Endodermal cell (in vitro differentiated cells): Measurements from ENCODE around the gene ARHGAP33. TPM values are rescaled to one million over a fixed set of nuclear protein-coding genes. Genes with fewer than 3 reads are reported as not detected.
"Not testable (repeated sequence)": the region's sequence is repeated elsewhere in the genome, so short reads cannot be mapped to it uniquely, and the experiment has no call there.

ENCODE experiments used
- DNase-seq: peaks from one replicate; pipeline ENCODE4 v3.0.0-alpha.2; 2017
- H3K27ac ChIP-seq: 2 replicates; pipeline ENCODE4 v1.5.1; 2013; ENCODE audit warnings: mild to moderate bottlenecking, low read depth, low read length, moderate library complexity
- H3K27me3 ChIP-seq: 2 replicates; pipeline ENCODE4 v1.6.1; 2013; ENCODE audit warnings: mild to moderate bottlenecking, low read length, moderate library complexity; ENCODE audit not compliant: insufficient read depth, control insufficient read depth, poor library complexity, severe bottlenecking
- H3K36me3 ChIP-seq: 2 replicates; pipeline ENCODE4 v1.7.0; 2013; ENCODE audit warnings: mild to moderate bottlenecking, low read length, moderate library complexity; ENCODE audit not compliant: control insufficient read depth, insufficient read depth
- H3K4me1 ChIP-seq: one replicate; pipeline ENCODE4 v1.7.0; 2013; ENCODE audit warnings: low read length; ENCODE audit not compliant: control insufficient read depth, insufficient read depth
- H3K4me3 ChIP-seq: 2 replicates; pipeline ENCODE4 v1.5.1; 2013; ENCODE audit warnings: mild to moderate bottlenecking, low read length, moderate library complexity
- H3K9ac ChIP-seq: 2 replicates; pipeline ENCODE4 v1.6.1; 2013; ENCODE audit warnings: mild to moderate bottlenecking, low read length, moderate library complexity; ENCODE audit not compliant: poor library complexity, severe bottlenecking; ENCODE audit errors: extremely low read depth
- H3K9me3 ChIP-seq: 2 replicates; pipeline ENCODE4 v1.6.1; 2013; ENCODE audit warnings: mild to moderate bottlenecking, low read length, moderate library complexity; ENCODE audit not compliant: control insufficient read depth
- H3K27ac Mint-ChIP-seq: 2 replicates; pipeline ENCODE4 v1.8.0; 2020; ENCODE audit warnings: mixed read lengths
- H3K27me3 Mint-ChIP-seq: 2 replicates; pipeline ENCODE4 v1.8.0; 2021; ENCODE audit warnings: mild to moderate bottlenecking, mixed read lengths; ENCODE audit not compliant: insufficient read depth
- H3K36me3 Mint-ChIP-seq: 2 replicates; pipeline ENCODE4 v1.8.0; 2020; ENCODE audit warnings: low read depth, mixed read lengths
- H3K4me1 Mint-ChIP-seq: 2 replicates; pipeline ENCODE4 v1.8.0; 2020; ENCODE audit warnings: mixed read lengths
- H3K4me3 Mint-ChIP-seq: 2 replicates; pipeline ENCODE4 v1.8.0; 2020; ENCODE audit warnings: mild to moderate bottlenecking, moderate library complexity, mixed read lengths
- H3K9me3 Mint-ChIP-seq: 2 replicates; pipeline ENCODE4 v1.8.0; 2020; ENCODE audit warnings: mild to moderate bottlenecking, mixed read lengths
- CTCF ChIP-seq: fragments of 200-600 bp; sonication (generic); conservative IDR thresholded peaks from 2 replicates; pipeline ENCODE4 v1.5.0; 2021; ENCODE audit warnings: antibody characterized with exemption, mild to moderate bottlenecking
- WGBS, 2 experiments: methylation state at CpG; one replicate each; pipeline versions ENCODE4 v1.1.5 to v1.1.7; 2013; ENCODE audit warnings: missing lambda C conversion rate in 2 of 2, mixed read lengths in 1 of 2; ENCODE audit not compliant: insufficient coverage in 1 of 2, insufficient read length in 1 of 2; 5-methylcytosine and 5-hydroxymethylcytosine counted together
- total RNA-seq, 2 donors: library from RNA; stranded (reverse); fragmentation: NEBNext Ultra II Directional in 1 of 2; extraction: Animal tissue kit (Norgen Biotek cat#: 25700) in 1 of 2; gene quantifications; 2 replicates in 1 of 2; 3 replicates in 1 of 2; pipeline ENCODE4 v1.2.1, GENCODE V29; 2021

Gene ARHGAP33
- total RNA-seq, 2 donors from 2014 or later, result 12.7 to 15.0 TPM

- DNase-seq, result no peak
- no peak overlapping the region for H3K4me3 ChIP-seq
- H3K4me1 Mint-ChIP-seq, result peaks cover 4% of the 10 kb centered on the region
- no peak overlapping the region for H3K27ac Mint-ChIP-seq
- WGBS, 2 experiments, result 86 to 88% methylated on average over 6 to 8 of the region's 8 CpGs
- H3K27ac ChIP-seq, result no peak overlapping the region
- no peaks in the 10 kb centered on the region for H3K36me3 ChIP-seq
- no peak overlapping the region for H3K9ac ChIP-seq
- H3K9me3 ChIP-seq, result no peaks in the 10 kb centered on the region
- TF ChIP-seq CTCF, result no peak
- no peak overlapping the region for H3K4me3 Mint-ChIP-seq
- peaks cover 30% of the 10 kb centered on the region for H3K27me3 ChIP-seq
- H3K36me3 Mint-ChIP-seq, result no peaks in the 10 kb centered on the region
- peaks cover 24% of the 10 kb centered on the region for H3K27me3 Mint-ChIP-seq
- no peaks in the 10 kb centered on the region for H3K4me1 ChIP-seq
- H3K9me3 Mint-ChIP-seq, result no peaks in the 10 kb centered on the region
These were observed 17.5 kb downstream of the ARHGAP33 start for GRCh38 chr19:35792888-35793287.

- no peak for TF ChIP-seq CTCF
- H3K9me3 Mint-ChIP-seq, result no peaks in the 10 kb centered on the region
- no peak for DNase-seq
- no peaks in the 10 kb centered on the region for H3K36me3 ChIP-seq
- H3K27me3 Mint-ChIP-seq, result peaks cover 29% of the 10 kb centered on the region
- no peak overlapping the region for H3K27ac ChIP-seq
- H3K4me1 ChIP-seq, result no peaks in the 10 kb centered on the region
- H3K4me3 ChIP-seq, result no peak overlapping the region
- peaks cover 36% of the 10 kb centered on the region for H3K27me3 ChIP-seq
- peaks cover 4% of the 10 kb centered on the region for H3K4me1 Mint-ChIP-seq
- H3K36me3 Mint-ChIP-seq, result no peaks in the 10 kb centered on the region
- no peak overlapping the region for H3K9ac ChIP-seq
- 87 to 93% methylated on average over 7 of the region's 7 CpGs for WGBS, 2 experiments
- no peak overlapping the region for H3K4me3 Mint-ChIP-seq
- no peak overlapping the region for H3K27ac Mint-ChIP-seq
- no peaks in the 10 kb centered on the region for H3K9me3 ChIP-seq
These were observed 18.2 kb downstream of the ARHGAP33 start for GRCh38 chr19:35793381-35794165.

- not testable (repeated sequence) for H3K36me3 ChIP-seq, H3K4me1 ChIP-seq, H3K27ac ChIP-seq, H3K4me1 Mint-ChIP-seq, H3K4me3 Mint-ChIP-seq, DNase-seq, H3K9ac ChIP-seq, H3K9me3 Mint-ChIP-seq, H3K27ac Mint-ChIP-seq, H3K36me3 Mint-ChIP-seq, H3K9me3 ChIP-seq, H3K4me3 ChIP-seq
- peaks cover 36% of the 10 kb centered on the region for H3K27me3 ChIP-seq
- 86 to 100% methylated on average over 1 of the region's 1 CpG for WGBS, 2 experiments
- H3K27me3 Mint-ChIP-seq, result peaks cover 33% of the 10 kb centered on the region
These were observed 20.2 kb downstream of the ARHGAP33 start for GRCh38 chr19:35795564-35795963.
